Inflammatory macrophage (primary cell): ENCODE measurements around the gene PRSS56.
"Not testable (repeated sequence)": the region's sequence is repeated elsewhere in the genome, so short reads cannot be mapped to it uniquely, and the experiment has no call there.

Source experiments
- DNase-seq, 2 donors: peaks; one replicate each; pipeline ENCODE4 v3.0.0-alpha.2; 2020 to 2022

Gene PRSS56

DNA sequence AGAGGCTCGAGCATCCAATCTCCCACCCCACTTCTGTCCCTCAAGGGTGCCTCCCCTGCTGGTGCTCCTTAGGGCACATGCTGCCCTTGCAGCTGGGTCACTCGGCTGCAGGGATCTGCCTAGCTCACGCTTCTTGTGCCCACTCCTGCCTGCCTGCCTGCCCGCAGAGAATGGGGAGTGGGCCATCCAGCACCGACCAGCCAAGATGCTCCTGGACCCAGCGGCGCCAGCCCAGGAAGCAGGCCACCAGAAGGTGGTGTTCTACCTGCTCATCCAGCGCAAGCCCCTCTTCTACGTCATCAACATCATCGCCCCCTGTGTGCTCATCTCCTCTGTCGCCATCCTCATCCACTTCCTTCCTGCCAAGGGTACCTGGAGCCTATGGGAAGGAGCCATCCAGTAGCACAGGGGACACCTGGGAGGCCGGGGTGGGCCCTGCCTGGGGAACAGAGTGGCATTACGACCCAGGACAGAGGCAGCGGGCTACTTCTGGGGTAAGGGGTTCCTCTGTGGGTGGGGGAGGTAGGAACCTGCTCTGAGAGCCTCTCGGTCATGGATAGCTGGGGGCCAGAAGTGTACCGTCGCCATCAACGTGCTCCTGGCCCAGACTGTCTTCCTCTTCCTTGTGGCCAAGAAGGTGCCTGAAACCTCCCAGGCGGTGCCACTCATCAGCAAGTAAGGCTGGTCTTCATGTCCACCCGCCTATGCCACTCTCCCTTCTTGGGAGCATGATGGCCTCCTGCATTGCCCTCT is 22.7 kb downstream of the PRSS56 start:
- no peak for DNase-seq

DNA sequence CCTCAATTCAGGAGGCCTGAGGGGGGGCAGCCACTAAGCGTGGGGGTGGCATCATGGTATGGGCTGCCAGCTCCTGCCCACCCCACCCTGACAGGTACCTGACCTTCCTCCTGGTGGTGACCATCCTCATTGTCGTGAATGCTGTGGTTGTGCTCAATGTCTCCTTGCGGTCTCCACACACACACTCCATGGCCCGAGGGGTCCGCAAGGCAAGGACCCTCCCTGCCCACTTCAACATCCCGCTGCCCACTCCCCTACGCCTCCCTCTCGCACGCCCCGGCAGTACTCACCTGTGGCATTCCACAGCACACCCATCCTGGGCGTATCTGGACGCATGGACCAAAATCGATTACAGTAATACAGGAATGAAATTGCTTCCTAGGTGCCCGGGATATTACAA is 23.3 kb downstream of the PRSS56 start:
- DNase-seq, result no peak

DNA sequence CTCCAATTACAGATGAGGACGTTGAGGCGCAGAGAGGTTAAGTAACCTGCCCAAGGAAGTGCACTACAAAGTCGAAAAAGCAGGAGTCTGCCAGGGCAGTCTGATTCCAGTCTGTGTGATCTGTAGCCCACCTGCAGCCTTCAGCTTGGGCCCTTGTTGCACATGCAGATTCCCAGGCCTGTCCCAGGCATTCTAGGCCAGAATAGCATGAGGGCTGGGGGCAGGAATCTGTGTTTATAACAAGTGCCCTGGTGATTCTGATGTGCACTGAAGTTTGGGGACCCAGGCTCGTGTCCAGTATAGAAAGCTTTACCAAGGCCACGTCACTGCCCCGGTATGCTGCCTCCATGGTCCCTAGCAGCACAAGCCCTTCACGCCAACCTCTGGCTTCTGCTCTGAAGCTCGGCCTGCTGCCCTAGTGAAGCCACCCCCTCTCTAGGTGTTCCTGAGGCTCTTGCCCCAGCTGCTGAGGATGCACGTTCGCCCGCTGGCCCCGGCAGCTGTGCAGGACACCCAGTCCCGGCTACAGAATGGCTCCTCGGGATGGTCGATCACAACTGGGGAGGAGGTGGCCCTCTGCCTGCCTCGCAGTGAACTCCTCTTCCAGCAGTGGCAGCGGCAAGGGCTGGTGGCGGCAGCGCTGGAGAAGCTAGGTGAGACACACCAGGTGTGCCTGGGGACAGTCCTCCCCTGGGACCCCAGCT is 23.9 kb downstream of the PRSS56 start:
- no peak for DNase-seq

DNA sequence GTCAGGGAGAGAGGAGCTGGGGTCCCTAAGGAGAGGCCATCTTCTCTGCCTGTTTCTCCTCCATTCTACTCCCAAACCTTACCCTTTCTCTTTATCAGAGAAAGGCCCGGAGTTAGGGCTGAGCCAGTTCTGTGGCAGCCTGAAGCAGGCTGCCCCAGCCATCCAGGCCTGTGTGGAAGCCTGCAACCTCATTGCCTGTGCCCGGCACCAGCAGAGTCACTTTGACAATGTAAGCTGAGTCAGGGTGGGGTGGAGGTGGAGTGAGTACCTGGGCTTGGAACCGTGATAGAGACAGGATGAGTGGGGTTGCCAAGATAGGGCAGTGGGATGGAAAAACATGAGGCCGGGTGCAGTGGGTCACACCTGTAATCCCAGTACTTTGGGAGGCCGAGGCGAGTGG is 24.5 kb downstream of the PRSS56 start:
- no peak for DNase-seq

DNA sequence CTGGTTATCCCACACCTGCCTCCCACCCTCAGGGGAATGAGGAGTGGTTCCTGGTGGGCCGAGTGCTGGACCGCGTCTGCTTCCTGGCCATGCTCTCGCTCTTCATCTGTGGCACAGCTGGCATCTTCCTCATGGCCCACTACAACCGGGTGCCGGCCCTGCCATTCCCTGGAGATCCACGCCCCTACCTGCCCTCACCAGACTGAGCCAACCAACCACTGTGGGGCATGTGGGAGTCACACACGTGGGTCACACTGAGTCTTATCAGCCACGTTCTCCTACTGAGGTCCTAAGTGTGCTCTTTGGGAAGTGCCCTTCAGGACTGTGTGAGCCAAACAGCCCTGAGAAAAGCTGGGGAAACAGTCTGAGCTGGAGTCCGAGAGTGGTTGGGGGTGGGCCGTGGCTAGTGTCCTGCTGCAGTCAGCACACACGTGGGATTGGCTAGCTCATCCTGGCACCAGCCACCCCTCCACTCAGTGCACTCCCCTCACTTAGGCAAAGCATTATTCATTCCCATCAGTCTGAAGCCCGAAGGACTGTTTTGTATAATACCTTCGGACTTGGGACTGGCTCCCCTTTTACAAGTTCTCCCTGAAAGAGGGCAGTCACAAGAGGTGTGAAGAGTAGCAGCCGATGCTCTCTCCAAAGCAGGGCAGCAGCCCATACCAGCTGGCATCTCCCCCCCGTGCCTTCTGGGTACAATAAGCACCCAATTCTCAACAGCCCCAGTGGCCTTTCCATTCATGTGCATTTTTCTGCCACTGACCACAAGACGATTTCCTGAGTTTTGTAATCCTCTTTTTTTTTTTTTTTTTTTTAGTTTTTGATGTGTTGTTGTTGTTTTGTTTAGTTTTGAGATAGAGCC is 25.6 kb downstream of the PRSS56 start:
- DNase-seq, result peak in 1 of 2 donors; percentile 28

DNA sequence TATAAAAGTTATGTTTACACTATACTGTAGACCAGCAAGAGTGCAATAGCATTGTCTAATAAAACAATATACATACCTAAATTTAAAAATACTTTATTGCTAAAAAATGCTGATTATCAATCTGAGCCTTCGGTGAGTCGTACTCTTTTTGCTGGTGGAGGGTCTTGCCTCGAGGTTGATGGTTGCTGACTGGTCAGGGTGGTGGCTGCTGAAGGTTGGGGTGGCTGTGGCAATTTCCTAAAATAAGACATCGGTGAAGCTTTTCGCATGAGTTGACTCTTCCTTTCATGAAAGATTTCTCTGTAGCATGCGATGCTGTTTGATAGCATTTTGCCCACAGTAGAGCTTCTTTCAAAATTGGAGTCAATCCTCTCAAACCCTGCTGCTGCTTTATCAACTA is 27.8 kb downstream of the PRSS56 start:
- no peak for DNase-seq

DNA sequence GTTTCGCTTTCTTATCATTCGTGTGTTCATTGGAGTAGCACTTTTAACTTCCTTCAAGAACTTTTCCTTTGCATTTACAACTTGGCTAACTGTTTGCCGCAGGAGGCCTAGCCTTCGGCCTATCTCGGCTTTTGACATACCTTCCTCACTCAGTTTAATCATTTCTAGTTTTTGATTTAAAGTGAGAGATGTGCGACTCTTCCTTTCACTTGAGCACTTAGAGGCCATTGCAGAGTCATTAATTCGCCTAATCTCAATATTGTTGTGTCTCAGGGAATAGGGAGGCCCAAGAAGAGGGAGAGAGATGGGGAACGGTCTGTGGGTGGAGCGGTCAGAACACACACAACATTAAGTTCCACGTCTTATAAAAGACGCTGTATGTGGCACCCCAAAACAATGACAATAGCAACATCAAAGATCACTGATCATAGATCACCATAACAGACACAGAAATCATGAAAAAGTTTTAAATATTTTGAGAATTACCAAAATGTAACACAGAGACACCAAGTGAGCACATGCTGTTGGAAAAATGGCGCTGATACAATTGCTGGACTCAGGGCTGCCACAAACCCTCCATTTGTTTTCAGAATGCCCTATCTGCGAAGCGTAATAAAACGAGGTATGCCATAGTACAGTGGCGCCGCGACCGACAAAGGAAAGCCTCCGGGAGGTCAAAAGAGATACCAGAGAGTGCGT is 29.6 kb downstream of the PRSS56 start:
- no peak for DNase-seq

DNA sequence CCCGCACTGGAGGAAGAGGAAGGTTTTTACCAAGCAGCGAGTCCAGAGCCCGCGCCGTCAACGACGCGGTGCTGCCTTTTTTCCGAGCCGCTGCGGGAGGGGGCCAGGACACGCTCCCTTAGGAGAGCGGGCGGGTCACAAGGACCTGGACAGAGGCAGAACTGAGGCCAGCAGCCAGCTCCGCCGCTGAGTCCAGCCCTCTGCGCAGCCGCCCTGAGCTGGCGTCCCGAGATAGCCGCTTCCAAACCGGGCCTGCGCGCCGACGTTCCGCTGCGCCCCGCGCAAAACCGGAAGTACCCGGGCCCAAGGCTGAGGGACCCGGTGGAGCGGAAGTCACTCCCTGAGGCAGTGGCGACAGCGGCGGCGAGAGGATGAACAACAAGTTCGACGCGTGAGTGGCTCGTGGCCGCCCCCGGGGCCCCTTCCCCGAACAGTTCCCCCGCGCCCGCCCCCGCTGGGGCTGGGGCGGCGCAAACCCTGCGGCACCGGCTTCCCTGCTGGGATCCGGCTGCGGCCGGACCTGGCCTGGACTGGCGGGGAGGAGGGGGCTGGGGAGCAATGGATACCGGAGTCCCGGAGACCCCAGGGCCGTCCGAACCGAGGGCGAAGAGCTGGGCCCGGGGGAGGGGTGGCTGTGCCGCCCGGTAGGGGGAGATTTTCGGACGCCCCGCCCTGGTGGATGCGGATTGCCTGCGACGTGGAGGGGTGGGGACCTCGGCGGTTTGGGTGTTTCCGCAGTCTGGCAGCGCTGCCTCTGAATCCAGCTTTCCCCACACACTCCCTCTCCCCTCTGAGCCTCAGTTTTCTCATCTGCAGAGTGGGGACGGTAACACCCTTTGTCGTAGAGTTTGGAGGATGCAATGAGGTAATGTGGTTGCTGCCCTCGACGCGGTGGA is 30.4 kb downstream of the PRSS56 start, which contains the start of the genes EIF4E2 and TIGD1:
TSS of gene EIF4E2 (plus strand) at position 336 of the 896 bp plus-strand sequence. CDS start at position 372, 36 bp downstream.
TSS of gene TIGD1 (minus strand) at position 204 of the 896 bp plus-strand sequence. CDS start 675 bp downstream, outside the sequence.
- peak; percentile 94 to 97 for DNase-seq

DNA sequence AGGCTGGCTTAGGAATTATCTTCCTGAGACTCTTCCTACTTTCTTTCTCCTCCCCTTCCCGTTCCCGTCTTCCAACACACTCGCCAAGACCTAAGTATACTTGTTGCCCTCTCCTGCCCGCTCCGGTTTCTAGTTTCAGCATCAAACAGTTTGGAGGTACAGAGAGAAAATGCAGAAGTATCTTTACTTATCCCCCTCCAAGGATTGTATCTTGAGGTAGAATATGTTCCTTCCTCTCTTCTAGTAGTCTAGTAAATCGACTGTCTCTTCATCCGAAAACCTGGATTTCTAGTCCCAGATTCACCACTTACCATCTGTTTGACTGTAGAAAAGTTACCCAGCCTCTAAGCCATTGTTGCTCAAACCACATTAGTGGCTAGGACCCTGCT is 31.1 kb downstream of the PRSS56 start:
- peak in 1 of 2 donors; percentile 15 for DNase-seq

DNA sequence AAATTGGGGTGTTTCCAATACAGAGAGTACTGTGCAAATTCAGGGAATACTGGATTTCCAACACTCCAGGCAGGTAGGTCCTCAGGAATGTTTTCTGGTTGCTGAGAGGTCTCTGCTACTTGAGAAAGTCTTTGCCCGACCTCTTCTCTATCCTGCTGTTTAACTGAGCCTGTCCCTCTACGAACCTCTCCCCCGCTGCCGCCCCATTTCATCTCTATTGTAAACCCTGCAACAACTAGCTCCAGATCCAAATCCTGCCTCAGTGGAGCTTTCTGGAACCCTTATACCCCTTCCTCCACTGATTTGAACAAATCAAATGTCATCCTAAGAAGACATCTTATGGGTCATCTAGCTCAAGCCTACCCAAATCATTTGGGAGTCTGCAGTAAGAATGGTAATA is 31.6 kb downstream of the PRSS56 start:
- no peak for DNase-seq

DNA sequence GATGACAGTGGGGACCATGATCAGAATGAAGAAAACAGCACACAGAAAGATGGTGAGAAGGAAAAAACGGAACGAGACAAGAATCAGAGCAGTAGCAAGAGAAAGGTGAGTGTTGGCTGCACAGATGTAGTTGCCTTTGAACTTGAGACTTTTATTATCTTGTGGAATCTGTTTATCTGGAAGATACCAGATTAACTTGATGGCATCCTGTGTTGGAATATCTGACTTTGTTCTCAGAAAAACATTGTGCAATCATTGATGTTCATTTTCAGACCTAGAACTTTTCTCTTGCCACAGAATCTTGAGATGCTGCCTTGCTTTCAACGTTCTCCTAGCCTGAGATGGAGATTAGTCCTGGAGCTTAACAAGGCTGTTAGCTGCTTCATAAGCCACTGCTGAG is 36.2 kb downstream of the PRSS56 start:
- DNase-seq, result no peak

DNA sequence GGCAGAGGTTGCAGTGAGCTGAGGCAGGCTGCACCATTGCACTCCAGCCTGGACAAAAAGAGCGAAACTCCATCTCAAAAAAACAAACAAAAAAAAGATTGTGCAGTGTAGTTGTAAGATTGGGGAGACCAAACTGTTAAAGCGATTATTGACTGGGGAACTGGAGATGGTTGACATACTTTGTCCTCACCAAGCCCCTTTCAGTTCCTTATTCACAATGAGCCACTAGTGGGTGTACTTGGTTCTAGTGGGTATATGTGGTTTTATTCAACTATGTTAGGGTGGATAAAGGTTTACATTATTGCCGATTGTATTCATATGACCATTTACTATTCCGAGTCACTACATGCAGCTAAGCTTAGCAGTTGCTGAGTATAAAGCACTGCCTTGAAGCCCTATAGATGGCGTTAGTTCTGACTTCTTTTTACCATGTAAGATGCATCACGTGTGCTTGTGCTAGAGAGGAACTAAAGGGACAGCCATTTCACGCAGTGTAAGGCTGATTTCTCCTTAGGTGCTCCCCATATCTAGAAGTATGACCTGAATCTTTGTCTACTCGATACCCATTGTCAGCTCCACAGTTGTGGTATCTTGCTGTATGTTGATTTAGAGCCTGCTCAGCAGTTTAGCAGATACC is 42.4 kb downstream of the PRSS56 start:
- DNase-seq, result peak; percentile 43 to 53

DNA sequence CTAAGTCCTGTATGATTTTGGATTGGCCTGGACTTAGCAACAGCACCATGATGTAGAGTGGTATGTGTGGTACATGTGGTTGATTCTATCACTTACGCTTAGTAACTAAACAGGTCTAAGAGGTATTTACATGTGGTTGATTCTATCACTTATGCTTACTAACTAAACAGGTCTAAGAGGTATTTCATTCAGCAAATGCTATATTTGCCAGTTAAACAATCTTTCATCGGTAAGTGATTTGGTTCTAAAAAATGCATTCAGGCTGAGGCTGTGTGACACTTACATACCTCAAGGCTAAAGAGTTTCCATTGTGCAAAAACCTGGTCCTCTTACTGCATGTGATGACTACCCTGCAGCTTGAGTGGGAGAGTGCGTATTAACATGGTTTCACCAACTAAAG is 43.4 kb downstream of the PRSS56 start:
- no peak for DNase-seq

DNA sequence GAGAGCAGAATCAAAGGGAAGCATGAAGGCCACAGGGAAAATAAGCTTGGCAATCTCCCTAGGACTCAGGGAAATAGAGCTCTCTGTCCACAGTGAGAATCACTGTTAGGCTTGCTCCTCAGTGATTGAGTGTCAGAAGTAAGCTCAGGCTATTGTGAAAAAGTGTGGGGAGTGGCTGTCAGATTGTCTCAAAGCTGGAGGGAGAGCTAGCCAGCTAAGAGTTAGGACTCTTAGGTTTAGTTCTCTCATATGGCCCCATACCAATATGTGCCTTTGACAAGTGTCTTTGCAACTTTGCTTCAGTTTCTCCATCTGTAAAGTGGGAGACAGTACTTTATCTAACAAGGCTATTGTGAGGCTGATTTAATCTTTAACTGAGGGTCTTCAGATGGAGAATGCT is 47.5 kb downstream of the PRSS56 start:
- no peak for DNase-seq

DNA sequence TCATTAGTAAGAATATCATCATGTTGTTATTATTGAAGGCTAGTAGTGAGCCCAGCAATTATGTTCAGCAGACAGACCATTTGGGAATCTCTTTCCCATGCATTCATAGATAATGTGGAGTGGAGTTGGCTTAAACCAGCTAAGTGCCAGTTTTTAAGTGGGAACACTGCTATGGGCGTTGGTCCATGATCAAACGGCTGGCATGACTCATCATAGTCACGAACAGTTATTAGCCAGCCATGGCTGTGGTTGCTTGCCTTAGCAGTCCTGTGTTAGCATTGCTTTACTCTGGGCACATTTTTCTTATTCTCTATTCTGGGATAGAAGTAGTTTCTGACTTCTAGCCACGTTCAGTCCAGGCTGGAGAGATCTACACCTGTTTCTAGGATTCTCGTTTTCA is 48.0 kb downstream of the PRSS56 start:
- peak; percentile 58 to 66 for DNase-seq

DNA sequence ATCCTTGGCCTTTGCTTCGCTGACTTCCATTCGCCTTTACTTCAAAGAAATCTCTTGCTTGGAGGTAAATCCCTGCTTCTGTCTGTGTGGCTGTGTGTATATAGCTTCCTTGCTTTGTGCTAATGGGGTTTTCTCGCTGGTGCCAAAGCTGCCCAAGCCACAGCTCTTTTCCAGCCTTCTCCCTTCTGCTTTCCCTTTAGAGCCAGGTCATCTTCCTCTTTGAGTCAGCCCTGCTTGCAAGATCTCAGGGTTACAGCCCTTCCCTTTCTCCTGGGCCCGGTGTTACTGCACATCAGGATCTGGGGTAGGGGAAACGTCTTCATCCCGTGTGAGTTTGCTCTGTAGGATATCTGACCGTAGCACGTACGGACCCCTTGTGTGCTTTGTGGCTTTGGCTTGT is 49.4 kb downstream of the PRSS56 start:
- peak; percentile 13 to 47 for DNase-seq

DNA sequence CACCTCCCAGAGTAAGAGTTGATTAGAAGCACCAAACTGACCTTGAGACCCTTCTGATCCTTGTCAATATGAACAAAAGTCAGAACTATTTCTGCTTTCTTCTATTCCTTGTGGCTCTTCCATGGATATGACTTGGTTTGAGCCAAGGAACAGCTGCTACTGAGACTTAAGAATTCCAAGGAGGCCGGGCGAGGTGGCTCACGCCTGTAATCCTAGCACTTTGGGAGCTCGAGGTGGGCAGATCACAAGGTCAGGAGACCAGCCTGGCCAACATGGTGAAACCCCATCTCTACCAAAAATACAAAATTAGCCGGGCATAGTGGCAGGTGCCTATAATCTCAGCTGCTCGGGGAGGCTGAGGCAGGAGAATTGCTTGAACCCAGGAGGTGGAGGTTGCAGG is 50.3 kb downstream of the PRSS56 start:
- DNase-seq, result not testable (repeated sequence)

DNA sequence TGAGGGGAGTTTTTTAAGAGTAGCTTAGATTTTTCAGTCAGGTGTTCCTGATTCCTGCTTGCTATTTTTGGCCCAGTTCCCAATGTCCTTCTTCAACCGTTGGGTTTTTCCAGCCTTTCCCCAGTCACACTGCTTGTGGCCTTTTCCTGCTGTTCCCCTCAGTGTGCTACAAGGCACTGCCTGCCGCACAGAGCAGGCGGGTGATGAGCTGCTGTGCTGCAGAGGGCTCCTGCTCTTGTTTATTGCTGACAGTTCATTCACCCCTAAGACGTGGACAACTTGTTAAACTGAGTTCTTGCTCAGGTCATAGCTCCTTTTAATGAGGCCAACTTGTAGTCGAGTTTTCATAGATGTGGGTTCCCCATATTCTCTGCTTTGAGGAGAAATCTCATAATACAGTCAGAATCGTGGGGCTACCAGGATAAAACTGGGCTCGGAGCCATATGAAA is 50.9 kb downstream of the PRSS56 start:
- no peak for DNase-seq

DNA sequence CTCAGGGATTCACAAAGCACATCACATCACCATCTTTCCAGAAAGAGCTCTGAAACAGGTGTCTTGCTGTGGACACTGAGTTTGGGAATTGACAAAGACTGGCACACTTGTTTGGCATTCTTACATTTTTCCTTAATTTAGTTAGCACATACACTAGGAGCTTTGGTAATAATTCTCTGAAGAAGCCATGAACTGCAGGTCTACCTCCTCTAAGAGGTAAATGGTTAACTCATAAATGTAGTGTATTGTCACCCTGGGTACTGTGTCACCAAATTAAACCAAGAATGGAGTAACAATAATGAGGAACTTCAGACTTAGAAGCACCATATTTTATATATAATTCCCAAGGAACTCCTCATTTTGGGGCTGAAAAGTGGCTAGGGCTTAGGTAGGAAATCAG is 52.9 kb downstream of the PRSS56 start:
- DNase-seq, result no peak

DNA sequence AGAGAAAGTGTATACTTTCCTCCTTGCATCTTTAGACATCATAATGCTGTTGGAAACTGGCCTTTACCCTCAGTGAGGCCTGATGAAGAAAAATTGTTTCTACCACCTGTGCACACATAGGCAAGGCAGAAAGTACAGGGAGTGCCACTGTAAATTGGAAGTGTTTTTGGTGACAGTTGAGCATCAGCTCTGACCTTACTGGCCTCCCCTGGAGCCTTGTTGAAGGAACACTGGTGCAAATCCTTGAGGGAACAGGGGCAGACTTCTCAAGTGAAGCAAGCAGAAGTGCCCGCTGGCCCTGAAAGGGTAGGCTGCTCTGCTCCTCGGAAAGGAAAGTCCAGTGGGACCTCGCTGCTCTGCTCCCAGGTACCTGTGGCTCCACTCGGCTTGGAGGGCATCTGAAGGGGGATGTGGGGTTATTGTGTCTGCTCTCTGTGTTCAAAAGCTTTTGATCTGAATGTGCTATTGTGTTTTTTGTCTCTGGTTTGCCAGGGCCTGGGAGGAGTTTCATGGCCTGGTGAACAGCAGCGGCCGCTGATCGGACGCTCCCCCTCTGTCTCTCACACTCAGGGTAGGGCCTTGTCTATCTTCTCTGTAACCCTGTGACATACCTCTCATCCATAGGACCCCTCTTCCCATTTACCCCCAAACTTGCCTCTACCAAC is 53.7 kb downstream of the PRSS56 start:
- DNase-seq, result no peak
